ENCODE measurements around the gene CCNK.

The CCNK gene

GRCh38 chr14:99466758-99467157, 14.5 kb upstream of the CCNK start:
- H3K9me2 ChIP-seq (replicated peaks; ENCODE audit: low read depth, low read length), result no peaks in the 10 kb centered on the region
- no peak for TF ChIP-seq EZH2phosphoT487 (IDR thresholded peaks at IDR 0.05; ENCODE audit: borderline replicate concordance)
- TF ChIP-seq, protein P1, sequence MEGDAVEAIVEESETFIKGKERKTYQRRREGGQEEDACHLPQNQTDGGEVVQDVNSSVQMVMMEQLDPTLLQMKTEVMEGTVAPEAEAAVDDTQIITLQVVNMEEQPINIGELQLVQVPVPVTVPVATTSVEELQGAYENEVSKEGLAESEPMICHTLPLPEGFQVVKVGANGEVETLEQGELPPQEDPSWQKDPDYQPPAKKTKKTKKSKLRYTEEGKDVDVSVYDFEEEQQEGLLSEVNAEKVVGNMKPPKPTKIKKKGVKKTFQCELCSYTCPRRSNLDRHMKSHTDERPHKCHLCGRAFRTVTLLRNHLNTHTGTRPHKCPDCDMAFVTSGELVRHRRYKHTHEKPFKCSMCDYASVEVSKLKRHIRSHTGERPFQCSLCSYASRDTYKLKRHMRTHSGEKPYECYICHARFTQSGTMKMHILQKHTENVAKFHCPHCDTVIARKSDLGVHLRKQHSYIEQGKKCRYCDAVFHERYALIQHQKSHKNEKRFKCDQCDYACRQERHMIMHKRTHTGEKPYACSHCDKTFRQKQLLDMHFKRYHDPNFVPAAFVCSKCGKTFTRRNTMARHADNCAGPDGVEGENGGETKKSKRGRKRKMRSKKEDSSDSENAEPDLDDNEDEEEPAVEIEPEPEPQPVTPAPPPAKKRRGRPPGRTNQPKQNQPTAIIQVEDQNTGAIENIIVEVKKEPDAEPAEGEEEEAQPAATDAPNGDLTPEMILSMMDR (conservative IDR thresholded peaks at IDR 0.05; ENCODE audit: low read length), result no peak
- no peak overlapping the region for H3K4me2 ChIP-seq (ENCODE audit: low read depth, low read length, poor library complexity, severe bottlenecking)
- H3K9ac ChIP-seq (ENCODE audit: low read depth, low read length, poor library complexity, severe bottlenecking), result no peak overlapping the region
- H3K9me3 ChIP-seq (ENCODE audit: insufficient read depth, low read depth, low read length), result no peaks in the 10 kb centered on the region
- no peaks in the 10 kb centered on the region for H3F3A ChIP-seq (ENCODE audit: low read depth)
- H2AFZ ChIP-seq (ENCODE audit: low read length), result no peak overlapping the region
- H3K36me3 ChIP-seq (ENCODE audit: insufficient read depth, low read length), result peaks cover 40% of the 10 kb centered on the region; the same call in 1 of the 2 replicates
- H3K79me2 ChIP-seq (ENCODE audit: insufficient read depth, low read length), result peaks cover 68% of the 10 kb centered on the region
- H3K4me3 ChIP-seq (ENCODE audit: low read length, poor library complexity, severe bottlenecking), result no peak overlapping the region
- peaks cover 53% of the 10 kb centered on the region for H4K20me1 ChIP-seq (ENCODE audit: insufficient read depth, low read length, poor library complexity, severe bottlenecking)
- peaks cover 24% of the 10 kb centered on the region for H3K4me1 ChIP-seq (ENCODE audit: insufficient read depth, low read length, poor library complexity, severe bottlenecking)
- no peaks in the 10 kb centered on the region for H3K27me3 ChIP-seq (ENCODE audit: insufficient read depth, low read length, poor library complexity, severe bottlenecking)

DNA sequence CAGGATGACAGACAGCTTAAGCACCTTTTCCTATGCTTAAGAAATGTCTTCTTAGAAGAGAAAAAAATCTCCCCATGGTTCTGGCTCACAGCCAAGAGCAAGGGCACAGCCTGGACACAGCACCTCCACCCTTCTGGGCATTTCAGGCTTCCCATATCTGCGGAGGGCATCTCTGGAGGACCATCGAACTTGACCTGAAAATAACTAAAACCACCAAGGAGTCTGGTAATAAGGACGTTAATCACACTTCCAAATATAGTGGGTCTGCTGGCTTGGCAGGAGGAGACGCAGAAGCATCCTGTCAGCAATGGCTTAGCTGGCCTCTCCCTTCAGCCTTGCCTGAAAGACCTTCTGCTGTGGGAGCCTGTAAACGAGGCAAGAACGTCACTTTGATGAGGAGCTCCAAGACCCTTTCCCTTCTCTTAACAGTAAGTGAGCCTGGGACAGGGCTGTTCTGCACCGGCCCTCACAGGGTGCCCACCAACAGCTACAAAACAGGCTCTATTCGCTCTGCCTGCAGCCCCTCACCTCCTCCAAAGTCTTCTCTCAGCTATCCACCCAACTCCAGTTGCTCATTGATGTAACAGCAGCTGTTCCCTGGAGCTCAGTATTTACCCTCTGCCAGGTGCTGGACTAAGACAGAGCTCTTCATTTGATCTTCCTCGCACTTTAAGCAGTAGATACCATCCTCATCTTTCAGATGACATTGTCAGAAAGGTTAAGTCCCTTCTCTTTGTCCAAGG, 13.7 kb upstream of the CCNK start:
- Histone ChIP-seq H3K79me2 (ENCODE audit: insufficient read depth, low read length) (peaks cover 75% of the 10 kb centered on the region), H3F3A (ENCODE audit: low read depth) (no peaks in the 10 kb centered on the region), H3K9me2 (replicated peaks; ENCODE audit: low read depth, low read length) (no peaks in the 10 kb centered on the region), H4K20me1 (ENCODE audit: insufficient read depth, low read length, poor library complexity, severe bottlenecking) (peaks cover 61% of the 10 kb centered on the region), H3K36me3 (ENCODE audit: insufficient read depth, low read length) (peaks cover 33% of the 10 kb centered on the region; the same call in 1 of the 2 replicates), H3K27me3 (ENCODE audit: insufficient read depth, low read length, poor library complexity, severe bottlenecking) (no peaks in the 10 kb centered on the region), H3K9ac (ENCODE audit: low read depth, low read length, poor library complexity, severe bottlenecking) (no peak overlapping the region), H2AFZ (ENCODE audit: low read length) (no peak overlapping the region), H3K4me3 (ENCODE audit: low read length, poor library complexity, severe bottlenecking) (no peak overlapping the region), H3K9me3 (ENCODE audit: insufficient read depth, low read depth, low read length) (no peaks in the 10 kb centered on the region), H3K4me1 (ENCODE audit: insufficient read depth, low read length, poor library complexity, severe bottlenecking) (peaks cover 24% of the 10 kb centered on the region), H3K4me2 (ENCODE audit: low read depth, low read length, poor library complexity, severe bottlenecking) (no peak overlapping the region)
- TF ChIP-seq, protein P1 (conservative IDR thresholded peaks at IDR 0.05; ENCODE audit: low read length), result no peak
- no peak for TF ChIP-seq EZH2phosphoT487 (IDR thresholded peaks at IDR 0.05; ENCODE audit: borderline replicate concordance)

DNA sequence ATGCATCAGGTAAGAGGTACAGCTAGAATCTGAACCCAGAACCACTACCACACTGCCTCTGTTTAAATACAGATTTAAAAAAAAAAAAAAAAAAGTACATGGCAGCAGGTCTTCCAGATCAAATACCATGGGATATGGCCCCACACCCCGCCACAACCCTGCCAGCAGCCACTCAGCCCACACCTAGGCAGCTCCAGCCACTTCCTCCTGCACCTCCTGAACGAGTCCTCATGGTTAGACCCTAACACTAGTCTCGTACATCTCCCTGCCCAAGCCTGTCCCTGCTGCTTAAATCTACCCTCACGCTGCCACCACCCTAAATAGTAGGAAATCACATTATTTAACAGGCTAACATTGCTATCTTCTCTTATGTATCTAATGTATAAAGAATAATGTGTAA, 13.1 kb upstream of the CCNK start:
- no peak for TF ChIP-seq EZH2phosphoT487 (IDR thresholded peaks at IDR 0.05; ENCODE audit: borderline replicate concordance)
- TF ChIP-seq, protein P1 (conservative IDR thresholded peaks at IDR 0.05; ENCODE audit: low read length), result no peak
- peaks cover 27% of the 10 kb centered on the region; the same call in 1 of the 2 replicates for H3K36me3 ChIP-seq (ENCODE audit: insufficient read depth, low read length)
- no peaks in the 10 kb centered on the region for H3K27me3 ChIP-seq (ENCODE audit: insufficient read depth, low read length, poor library complexity, severe bottlenecking)
- H3K9me2 ChIP-seq (replicated peaks; ENCODE audit: low read depth, low read length), result no peaks in the 10 kb centered on the region
- H2AFZ ChIP-seq (ENCODE audit: low read length), result no peak overlapping the region
- H3K4me1 ChIP-seq (ENCODE audit: insufficient read depth, low read length, poor library complexity, severe bottlenecking), result peaks cover 27% of the 10 kb centered on the region
- H3K4me2 ChIP-seq (ENCODE audit: low read depth, low read length, poor library complexity, severe bottlenecking), result no peak overlapping the region
- peaks cover 66% of the 10 kb centered on the region for H4K20me1 ChIP-seq (ENCODE audit: insufficient read depth, low read length, poor library complexity, severe bottlenecking)
- no peak overlapping the region for H3K9ac ChIP-seq (ENCODE audit: low read depth, low read length, poor library complexity, severe bottlenecking)
- no peak overlapping the region for H3K4me3 ChIP-seq (ENCODE audit: low read length, poor library complexity, severe bottlenecking)
- peaks cover 80% of the 10 kb centered on the region for H3K79me2 ChIP-seq (ENCODE audit: insufficient read depth, low read length)
- H3K9me3 ChIP-seq (ENCODE audit: insufficient read depth, low read depth, low read length), result no peaks in the 10 kb centered on the region
- no peaks in the 10 kb centered on the region for H3F3A ChIP-seq (ENCODE audit: low read depth)

Measured in Loucy (cell line).